ENCODE measurements around the gene IL2RG. TPM values are rescaled to one million over a fixed set of nuclear protein-coding genes. Genes with fewer than 3 reads are reported as not detected.

Gene IL2RG
- total and polyA plus RNA-seq, 9 donors = 0.45 to 24.0 (median 1.5) TPM

DNA sequence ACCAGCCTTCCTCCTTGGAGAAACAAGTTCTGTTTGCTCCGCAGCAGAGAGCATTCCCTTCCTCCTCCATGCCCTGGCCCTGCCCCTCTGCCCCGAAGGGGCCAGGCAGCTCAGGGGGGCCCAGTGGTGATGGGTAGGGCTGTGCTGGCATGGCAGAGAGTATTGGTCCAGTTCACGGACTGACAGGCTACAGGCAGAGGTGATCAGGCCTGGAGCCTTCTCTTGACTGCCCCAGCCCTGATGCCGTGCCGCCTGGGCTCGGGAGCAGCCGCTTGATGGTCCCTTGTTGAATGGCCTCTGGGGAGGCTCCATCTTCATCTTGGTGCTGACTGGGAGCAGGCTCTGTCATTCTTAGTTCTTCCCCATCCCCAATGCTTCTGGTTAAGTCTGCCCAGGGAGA, 42.8 kb upstream of the IL2RG start:
- Histone ChIP-seq H3K36me3 (no peaks in the 10 kb centered on the region), H3K9me3 (no peaks in the 10 kb centered on the region), H3K4me3 (no peak overlapping the region), H3K4me1 (ENCODE audit: insufficient read depth) (no peaks in the 10 kb centered on the region), H3K27ac (no peak overlapping the region), H3K27me3 (no peaks in the 10 kb centered on the region)
- TF ChIP-seq POLR2A (IDR thresholded peaks at IDR 0.05) (no peak), EP300 (IDR thresholded peaks at IDR 0.05) (no peak)
- TF ChIP-seq, protein P1, sequence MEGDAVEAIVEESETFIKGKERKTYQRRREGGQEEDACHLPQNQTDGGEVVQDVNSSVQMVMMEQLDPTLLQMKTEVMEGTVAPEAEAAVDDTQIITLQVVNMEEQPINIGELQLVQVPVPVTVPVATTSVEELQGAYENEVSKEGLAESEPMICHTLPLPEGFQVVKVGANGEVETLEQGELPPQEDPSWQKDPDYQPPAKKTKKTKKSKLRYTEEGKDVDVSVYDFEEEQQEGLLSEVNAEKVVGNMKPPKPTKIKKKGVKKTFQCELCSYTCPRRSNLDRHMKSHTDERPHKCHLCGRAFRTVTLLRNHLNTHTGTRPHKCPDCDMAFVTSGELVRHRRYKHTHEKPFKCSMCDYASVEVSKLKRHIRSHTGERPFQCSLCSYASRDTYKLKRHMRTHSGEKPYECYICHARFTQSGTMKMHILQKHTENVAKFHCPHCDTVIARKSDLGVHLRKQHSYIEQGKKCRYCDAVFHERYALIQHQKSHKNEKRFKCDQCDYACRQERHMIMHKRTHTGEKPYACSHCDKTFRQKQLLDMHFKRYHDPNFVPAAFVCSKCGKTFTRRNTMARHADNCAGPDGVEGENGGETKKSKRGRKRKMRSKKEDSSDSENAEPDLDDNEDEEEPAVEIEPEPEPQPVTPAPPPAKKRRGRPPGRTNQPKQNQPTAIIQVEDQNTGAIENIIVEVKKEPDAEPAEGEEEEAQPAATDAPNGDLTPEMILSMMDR (IDR thresholded peaks at IDR 0.05) = no peak
- WGBS, 3 donors = 75 to 82% (median 76%) methylated on average over 7 of the region's 7 CpGs
- DNase-seq = peak in 1 of 5 donors; percentile 21
- intact Hi-C loops (cut with DNase I) = no loop called here

DNA sequence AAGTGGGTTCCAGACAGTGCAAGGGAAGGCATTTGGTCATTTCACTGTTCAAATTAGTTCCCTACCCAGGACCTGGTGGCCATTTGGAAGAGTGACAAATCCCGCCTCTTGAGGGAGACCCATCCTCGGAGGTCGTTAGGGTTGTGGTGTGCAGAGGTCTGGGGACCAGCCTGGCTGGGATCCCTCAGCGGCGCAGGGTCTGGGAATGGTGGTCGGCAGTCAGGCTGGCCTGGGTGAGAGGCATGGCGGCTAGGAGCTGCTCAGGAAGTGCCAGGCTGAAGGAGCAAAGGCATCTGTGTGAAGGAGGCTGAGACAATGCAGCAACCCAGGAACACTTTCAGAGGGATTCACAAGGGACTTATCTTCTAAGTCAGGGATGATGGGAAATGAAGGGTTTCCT, 40.0 kb upstream of the IL2RG start:
- Histone ChIP-seq H3K9me3 (no peaks in the 10 kb centered on the region), H3K27me3 (no peaks in the 10 kb centered on the region), H3K4me1 (ENCODE audit: insufficient read depth) (no peaks in the 10 kb centered on the region), H3K27ac (no peak overlapping the region), H3K4me3 (no peak overlapping the region), H3K36me3 (no peaks in the 10 kb centered on the region)
- WGBS, 3 donors = 66 to 83% (median 69%) methylated on average over 7 of the region's 7 CpGs
- DNase-seq = no peak
- TF ChIP-seq EP300 (IDR thresholded peaks at IDR 0.05) (no peak), POLR2A (IDR thresholded peaks at IDR 0.05) (no peak)
- TF ChIP-seq, protein P1 (IDR thresholded peaks at IDR 0.05) = no peak
- intact Hi-C loops (cut with DNase I) = no loop called here

DNA sequence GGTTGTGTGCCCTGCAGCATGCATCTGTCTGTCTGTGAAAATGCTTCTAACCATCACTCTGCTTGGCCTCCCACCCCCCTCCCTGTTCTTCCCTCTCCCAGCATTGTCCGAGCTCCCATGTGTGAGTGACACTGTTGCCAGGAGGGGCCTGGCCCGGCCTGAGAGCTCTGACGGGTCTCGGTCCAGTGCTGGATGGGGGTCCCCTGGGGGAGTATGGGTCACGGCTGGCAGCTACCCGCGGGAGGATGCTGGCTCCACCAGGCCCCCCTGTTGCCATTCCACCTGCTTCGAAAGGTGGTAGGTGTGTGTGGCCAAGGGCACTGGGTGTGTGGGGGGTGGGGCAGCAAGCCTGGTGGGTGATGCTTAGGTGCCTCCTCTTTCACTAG, 36.9 kb upstream of the IL2RG start:
- no peak for DNase-seq
- Histone ChIP-seq H3K27ac (no peak overlapping the region), H3K4me1 (ENCODE audit: insufficient read depth) (no peaks in the 10 kb centered on the region), H3K9me3 (no peaks in the 10 kb centered on the region), H3K4me3 (no peak overlapping the region), H3K27me3 (no peaks in the 10 kb centered on the region), H3K36me3 (no peaks in the 10 kb centered on the region)
- WGBS, 3 donors = 75 to 88% (median 79%) methylated on average over 8 of the region's 8 CpGs
- intact Hi-C loops (cut with DNase I) = no loop called here
- TF ChIP-seq, protein P1 (IDR thresholded peaks at IDR 0.05) = no peak
- TF ChIP-seq POLR2A (IDR thresholded peaks at IDR 0.05) (no peak), EP300 (IDR thresholded peaks at IDR 0.05) (no peak)

DNA sequence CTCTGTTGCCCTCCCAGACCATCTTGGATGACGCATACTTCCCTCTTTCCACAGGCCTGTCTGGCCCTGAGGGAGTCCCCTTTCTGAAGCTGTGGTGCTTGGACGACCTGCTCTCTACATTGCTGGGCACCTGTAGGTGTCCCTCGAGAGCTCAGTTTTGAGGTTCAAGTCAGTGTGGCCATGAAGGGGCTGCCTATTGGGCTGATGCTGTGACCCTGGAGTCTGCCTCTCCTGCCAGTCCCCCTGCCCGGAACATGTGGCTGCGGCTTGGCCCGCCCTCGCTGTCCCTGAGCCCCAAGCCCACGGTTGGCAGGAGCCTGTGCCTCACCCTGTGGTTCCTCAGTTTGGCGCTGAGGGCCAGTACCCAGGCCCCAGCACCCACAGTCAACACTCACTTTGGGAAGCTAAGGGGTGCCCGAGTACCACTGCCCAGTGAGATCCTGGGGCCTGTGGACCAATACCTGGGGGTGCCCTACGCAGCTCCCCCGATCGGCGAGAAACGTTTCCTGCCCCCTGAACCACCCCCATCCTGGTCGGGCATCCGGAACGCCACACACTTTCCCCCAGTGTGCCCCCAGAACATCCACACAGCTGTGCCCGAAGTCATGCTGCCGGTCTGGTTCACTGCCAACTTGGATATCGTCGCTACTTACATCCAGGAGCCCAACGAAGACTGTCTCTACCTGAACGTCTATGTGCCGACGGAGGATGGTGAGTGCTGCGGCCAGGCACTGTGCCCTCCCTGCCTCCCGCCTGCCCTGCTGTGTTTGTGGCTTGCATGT, 36.3 kb upstream of the IL2RG start:
- intact Hi-C loops (cut with DNase I) = no loop called here
- no peak for DNase-seq
- 80 to 85% (median 84%) methylated on average over 27 to 28 of the region's 28 CpGs for WGBS, 3 donors
- Histone ChIP-seq H3K4me1 (ENCODE audit: insufficient read depth) (no peaks in the 10 kb centered on the region), H3K9me3 (no peaks in the 10 kb centered on the region), H3K27ac (no peak overlapping the region), H3K27me3 (no peaks in the 10 kb centered on the region), H3K36me3 (no peaks in the 10 kb centered on the region), H3K4me3 (no peak overlapping the region)
- no peak for TF ChIP-seq EP300 (IDR thresholded peaks at IDR 0.05)
- TF ChIP-seq POLR2A (IDR thresholded peaks at IDR 0.05) = no peak
- TF ChIP-seq, protein P1 (IDR thresholded peaks at IDR 0.05) = no peak

Measured in ovary (tissue), 9 donors.